Loucy (cell line): ENCODE data around the gene BAIAP2L1.
"Not testable (repeated sequence)": the region's sequence is repeated elsewhere in the genome, so short reads cannot be mapped to it uniquely, and the experiment has no call there.

ENCODE experiments used
- H2AFZ ChIP-seq: fragments of 200-600 bp; sonication (generic); 2 replicates; pipeline ENCODE4 v1.6.0; 2016; ENCODE audit warnings: antibody characterized with exemption, mild to moderate bottlenecking, low read length, moderate library complexity
- H3F3A ChIP-seq: fragments of 200-600 bp; 2 replicates; pipeline ENCODE4 v1.6.0; 2016; ENCODE audit warnings: antibody characterized with exemption, low read depth, mild to moderate bottlenecking
- H3K27me3 ChIP-seq: fragments of 200-600 bp; sonication (generic); 2 replicates; pipeline ENCODE4 v1.6.1; 2014; ENCODE audit warnings: low read length, mild to moderate bottlenecking; ENCODE audit not compliant: insufficient read depth, poor library complexity, severe bottlenecking
- H3K36me3 ChIP-seq: fragments of 200-600 bp; sonication (generic); 2 replicates; pipeline ENCODE4 v1.6.1; 2016; ENCODE audit warnings: low read length; ENCODE audit not compliant: insufficient read depth
- H3K4me1 ChIP-seq: fragments of 200-600 bp; sonication (generic); 2 replicates; pipeline ENCODE4 v1.5.1; 2014; ENCODE audit warnings: low read length, mild to moderate bottlenecking; ENCODE audit not compliant: insufficient read depth, poor library complexity, severe bottlenecking
- H3K4me2 ChIP-seq: fragments of 200-600 bp; sonication (generic); 2 replicates; pipeline ENCODE4 v1.6.0; 2014; ENCODE audit warnings: antibody characterized with exemption, low read length, low read depth, mild to moderate bottlenecking; ENCODE audit not compliant: poor library complexity, severe bottlenecking
- H3K4me3 ChIP-seq: fragments of 200-600 bp; sonication (generic); 2 replicates; pipeline ENCODE4 v1.5.1; 2014; ENCODE audit warnings: low read length, mild to moderate bottlenecking, mixed read lengths; ENCODE audit not compliant: poor library complexity, severe bottlenecking
- H3K79me2 ChIP-seq: fragments of 200-600 bp; sonication (generic); 2 replicates; pipeline ENCODE4 v1.6.1; 2014; ENCODE audit warnings: low read length; ENCODE audit not compliant: insufficient read depth
- H3K9ac ChIP-seq: fragments of 200-600 bp; sonication (generic); 2 replicates; pipeline ENCODE4 v1.6.0; 2014; ENCODE audit warnings: mild to moderate bottlenecking, low read depth, low read length, moderate library complexity; ENCODE audit not compliant: poor library complexity, severe bottlenecking
- H3K9me2 ChIP-seq: fragments of 200-600 bp; sonication (generic); replicated peaks from 2 replicates; pipeline ENCODE4 v1.6.1; 2016; ENCODE audit warnings: low read depth, low read length, mixed read lengths
- H3K9me3 ChIP-seq: fragments of 200-600 bp; sonication (generic); 2 replicates; pipeline ENCODE4 v1.6.1; 2014; ENCODE audit warnings: mild to moderate bottlenecking, antibody characterized with exemption, low read length, low read depth; ENCODE audit not compliant: insufficient read depth
- H4K20me1 ChIP-seq: fragments of 200-600 bp; sonication (generic); 2 replicates; pipeline ENCODE4 v1.6.0; 2014; ENCODE audit warnings: antibody characterized with exemption, low read length, mild to moderate bottlenecking; ENCODE audit not compliant: insufficient read depth, poor library complexity, severe bottlenecking
- CTCF ChIP-seq: fragments of 200-600 bp; sonication (generic); conservative IDR thresholded peaks from 2 replicates; pipeline ENCODE4 v1.5.1; 2014; ENCODE audit warnings: mild to moderate bottlenecking, antibody characterized with exemption, low read length

Gene BAIAP2L1

GRCh38 chr7:98414205-98414900, 13.5 kb upstream of the BAIAP2L1 start:
- H3K9me3 ChIP-seq, result no peaks in the 10 kb centered on the region
- H3K36me3 ChIP-seq, result no peaks in the 10 kb centered on the region
- no peak overlapping the region for H3K9ac ChIP-seq
- H3K4me2 ChIP-seq, result no peak overlapping the region
- no peaks in the 10 kb centered on the region for H4K20me1 ChIP-seq
- no peaks in the 10 kb centered on the region for H3K9me2 ChIP-seq
- H2AFZ ChIP-seq, result no peak overlapping the region
- no peaks in the 10 kb centered on the region for H3K4me1 ChIP-seq
- H3K27me3 ChIP-seq, result no peaks in the 10 kb centered on the region
- no peak overlapping the region for H3K4me3 ChIP-seq
- H3F3A ChIP-seq, result no peaks in the 10 kb centered on the region
- TF ChIP-seq CTCF, result no peak
- no peaks in the 10 kb centered on the region for H3K79me2 ChIP-seq

- H2AFZ ChIP-seq, H3K79me2 ChIP-seq, H3K27me3 ChIP-seq, H3K9me3 ChIP-seq, H3K9ac ChIP-seq, H3K9me2 ChIP-seq, H3K4me3 ChIP-seq, H3K36me3 ChIP-seq, H3K4me2 ChIP-seq, H3K4me1 ChIP-seq, H3F3A ChIP-seq, H4K20me1 ChIP-seq: not testable (repeated sequence)
- 0 out of 2 replicates have a peak, but pooled peaks have one; percentile 15 for TF ChIP-seq CTCF
Measured at GRCh38 chr7:98413655-98414054, 12.8 kb upstream of the BAIAP2L1 start.

- H3K79me2 ChIP-seq, result no peaks in the 10 kb centered on the region
- H3K4me3 ChIP-seq, result no peak overlapping the region
- H3F3A ChIP-seq, result no peaks in the 10 kb centered on the region
- H3K9me2 ChIP-seq, result no peaks in the 10 kb centered on the region
- H3K9me3 ChIP-seq, result no peaks in the 10 kb centered on the region
- H3K27me3 ChIP-seq, result no peaks in the 10 kb centered on the region
- no peak for TF ChIP-seq CTCF
- no peaks in the 10 kb centered on the region for H4K20me1 ChIP-seq
- no peak overlapping the region for H3K9ac ChIP-seq
- H2AFZ ChIP-seq, result no peak overlapping the region
- H3K4me2 ChIP-seq, result no peak overlapping the region
- H3K36me3 ChIP-seq, result no peaks in the 10 kb centered on the region
- no peaks in the 10 kb centered on the region for H3K4me1 ChIP-seq
Measured at GRCh38 chr7:98409843-98410242, 9.0 kb upstream of the BAIAP2L1 start.

- not testable (repeated sequence) for H3K9ac ChIP-seq, H3K4me3 ChIP-seq, H2AFZ ChIP-seq, H4K20me1 ChIP-seq, H3K4me2 ChIP-seq, H3K27me3 ChIP-seq, H3F3A ChIP-seq, H3K9me3 ChIP-seq, H3K79me2 ChIP-seq, H3K4me1 ChIP-seq, H3K9me2 ChIP-seq, H3K36me3 ChIP-seq
Measured at GRCh38 chr7:98408146-98408545, 7.3 kb upstream of the BAIAP2L1 start.
